ENCODE data around the gene SCIN.
"Not testable (repeated sequence)": the region's sequence is repeated elsewhere in the genome, so short reads cannot be mapped to it uniquely, and the experiment has no call there.

The SCIN gene

DNA sequence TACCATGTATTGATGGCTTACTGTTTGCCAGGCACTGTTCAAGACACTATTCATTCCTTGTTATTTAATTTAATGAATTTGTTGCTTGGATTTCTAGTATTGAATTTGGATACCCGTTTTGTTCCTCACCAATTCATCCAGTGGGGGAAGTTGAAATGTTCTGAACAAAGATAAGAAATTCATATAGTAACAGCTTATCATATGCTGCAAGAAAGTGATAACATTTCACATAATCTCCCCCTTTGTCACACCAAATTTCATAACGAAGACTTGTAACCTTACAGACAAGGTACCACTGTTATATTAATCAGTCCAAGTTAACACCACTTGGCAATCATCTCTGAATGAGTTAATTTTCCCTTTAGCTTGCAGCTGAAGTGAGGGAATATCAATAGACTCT, 42.1 kb downstream of the SCIN start:
- DNase-seq (ENCODE audit: low read depth), result no peak

DNA sequence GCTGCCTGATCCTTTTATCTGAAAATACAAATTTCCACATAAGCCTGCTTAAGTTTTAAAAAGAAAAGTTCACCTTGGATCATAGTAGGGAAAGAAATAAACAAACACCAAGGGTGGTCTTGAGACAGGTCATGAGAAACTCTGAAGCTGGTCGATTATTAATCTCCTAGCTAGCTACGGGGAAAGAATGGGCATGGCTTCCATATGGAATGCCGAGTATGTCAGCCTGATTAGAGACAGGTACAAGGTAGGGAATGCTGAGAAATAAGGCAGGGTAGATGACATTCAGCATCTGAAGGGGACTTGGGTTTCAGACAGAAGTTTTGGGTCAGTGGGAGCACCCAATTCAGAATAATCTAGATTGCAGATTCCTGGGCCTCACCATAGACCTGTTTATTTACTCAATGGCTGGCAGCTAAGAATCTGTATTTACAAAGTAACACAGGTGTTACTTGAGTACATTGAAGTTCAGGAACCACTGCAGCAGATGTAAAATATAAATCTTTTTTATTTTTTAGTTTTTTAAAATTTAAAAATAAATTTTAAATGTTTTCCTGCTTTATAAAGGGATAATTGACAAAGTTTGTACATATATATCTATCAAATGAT, 49.0 kb downstream of the SCIN start:
- no peak for DNase-seq (ENCODE audit: low read depth)

DNA sequence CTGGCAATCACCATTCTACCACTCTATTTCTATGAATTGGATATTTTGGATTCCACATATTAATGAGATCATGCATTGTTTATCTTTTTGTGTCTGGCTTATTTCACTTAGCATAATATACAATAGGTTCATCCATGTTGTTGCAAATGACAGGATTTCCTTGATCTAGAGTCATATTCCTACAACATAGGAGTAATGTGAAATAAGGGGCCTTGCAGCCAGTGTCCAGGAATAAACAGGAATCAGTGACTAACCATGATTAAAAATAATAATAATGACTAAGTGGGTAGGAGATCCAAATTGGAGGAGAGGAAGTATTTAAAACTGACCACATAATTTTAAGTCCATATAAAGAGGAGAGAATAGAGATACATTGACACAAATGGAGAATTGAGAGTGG, 49.9 kb downstream of the SCIN start:
- no peak for DNase-seq (ENCODE audit: low read depth)

DNA sequence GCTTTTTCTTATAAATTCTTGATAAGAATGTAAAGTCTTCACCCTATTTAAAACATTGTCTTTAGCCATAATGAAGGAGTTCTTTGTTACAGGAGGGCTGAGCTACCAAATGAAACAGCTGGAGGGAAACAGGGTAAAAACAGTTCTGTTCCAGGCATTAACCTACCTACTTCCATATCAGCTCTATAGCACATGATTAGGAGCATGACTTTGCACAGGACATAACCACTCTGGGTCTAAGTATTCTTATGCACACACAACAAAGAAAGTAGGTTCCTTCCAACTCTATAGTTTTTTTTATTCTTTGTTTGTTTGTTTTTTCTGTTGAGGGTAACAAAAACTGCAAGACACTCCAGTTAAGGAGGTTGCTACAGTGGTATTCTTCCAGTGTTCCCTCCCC, 52.7 kb downstream of the SCIN start:
- no peak for DNase-seq (ENCODE audit: low read depth)

DNA sequence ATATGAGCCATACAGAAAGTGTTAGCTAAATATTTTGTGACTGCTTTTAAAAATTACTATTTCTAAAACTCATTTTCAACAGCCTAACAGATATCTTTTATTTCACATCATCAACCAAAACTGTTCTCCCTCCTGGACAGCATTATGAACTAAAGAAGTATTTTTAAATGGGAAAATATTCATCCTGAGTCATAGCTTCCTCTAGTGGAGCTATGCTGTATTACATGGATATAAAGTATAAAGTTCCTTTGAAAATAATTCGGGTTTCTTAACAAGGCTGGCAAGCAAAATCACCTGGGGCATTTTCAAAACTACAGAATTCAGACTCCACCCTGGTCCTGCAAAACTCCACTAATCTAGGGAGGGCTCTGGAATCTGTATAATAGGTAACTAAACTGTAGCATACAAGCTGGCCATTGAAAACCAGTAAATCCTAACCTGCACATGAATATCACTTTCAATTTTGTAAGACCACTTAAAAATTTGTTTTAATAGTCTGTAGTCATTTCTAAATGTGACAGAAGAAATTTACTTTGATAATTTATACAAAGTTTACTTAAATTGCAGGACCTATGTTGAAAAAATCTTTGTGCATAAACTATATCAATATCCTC, 53.5 kb downstream of the SCIN start:
- peak; percentile 69 for DNase-seq (ENCODE audit: low read depth)

DNA sequence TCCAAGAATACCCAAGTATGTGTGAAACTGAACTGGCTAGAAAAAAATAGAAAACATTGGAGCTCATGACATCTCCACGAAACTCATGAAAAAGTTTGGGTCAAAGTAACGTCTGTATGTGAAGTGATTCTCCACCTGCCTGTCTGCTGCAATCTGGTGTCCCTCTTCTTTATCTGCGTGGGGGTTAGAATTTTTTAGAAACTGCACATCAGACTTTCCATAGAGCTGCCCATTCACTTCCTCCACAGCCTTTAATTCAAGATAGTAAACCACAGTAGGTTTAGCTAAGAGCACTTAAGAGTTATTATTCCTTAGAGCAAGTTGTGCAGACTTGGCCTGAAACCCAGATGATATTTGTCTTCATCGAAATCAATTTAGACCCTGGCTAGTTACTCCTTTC, 55.3 kb downstream of the SCIN start:
- no peak for DNase-seq (ENCODE audit: low read depth)

DNA sequence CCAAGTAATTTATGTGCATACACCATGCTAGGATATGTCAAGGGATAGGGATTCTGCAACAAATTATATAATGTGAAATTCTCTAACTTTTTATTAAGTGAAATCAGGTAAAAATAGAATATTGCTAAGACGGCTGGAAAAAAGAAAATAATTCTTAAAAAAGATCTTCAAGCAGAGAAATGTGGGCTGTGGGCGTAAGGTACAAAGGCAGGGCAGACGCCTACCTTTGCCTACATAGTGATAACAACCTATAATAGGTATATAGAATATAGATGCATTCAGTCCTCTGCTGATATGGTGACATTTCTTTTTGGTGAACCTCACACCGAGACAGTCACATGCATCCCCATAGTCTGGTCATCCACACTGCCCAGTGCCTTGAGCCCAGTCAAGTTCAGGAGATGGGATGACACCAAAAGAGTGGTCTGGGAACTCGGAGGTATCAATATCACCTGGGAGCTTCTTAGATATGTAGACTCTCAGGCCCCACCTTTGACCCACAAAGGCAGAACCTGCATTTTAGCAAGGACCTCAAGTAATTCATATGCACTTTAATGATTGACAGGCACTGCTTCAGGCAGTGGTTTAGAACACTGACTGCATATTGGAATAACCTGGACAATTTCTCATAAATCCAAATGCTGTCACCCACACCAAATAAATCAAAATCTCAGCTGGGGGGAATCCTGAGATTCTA, 59.4 kb downstream of the SCIN start:
- DNase-seq (ENCODE audit: low read depth), result no peak

DNA sequence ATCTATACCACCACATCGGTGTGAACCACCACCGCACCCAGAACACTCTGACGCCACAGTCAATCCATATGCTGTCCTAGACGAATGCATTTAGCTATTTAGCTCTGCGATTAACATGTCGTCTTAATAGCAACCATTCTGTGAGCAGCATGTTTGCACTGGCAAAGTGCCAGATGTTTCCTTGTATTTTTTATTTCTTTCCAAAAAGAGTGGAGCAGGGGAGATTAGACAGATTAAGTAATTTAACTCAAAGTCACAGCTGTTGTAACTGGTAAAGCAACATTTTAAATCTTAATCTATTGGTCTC, 59.9 kb downstream of the SCIN start:
- DNase-seq (ENCODE audit: low read depth), result no peak

DNA sequence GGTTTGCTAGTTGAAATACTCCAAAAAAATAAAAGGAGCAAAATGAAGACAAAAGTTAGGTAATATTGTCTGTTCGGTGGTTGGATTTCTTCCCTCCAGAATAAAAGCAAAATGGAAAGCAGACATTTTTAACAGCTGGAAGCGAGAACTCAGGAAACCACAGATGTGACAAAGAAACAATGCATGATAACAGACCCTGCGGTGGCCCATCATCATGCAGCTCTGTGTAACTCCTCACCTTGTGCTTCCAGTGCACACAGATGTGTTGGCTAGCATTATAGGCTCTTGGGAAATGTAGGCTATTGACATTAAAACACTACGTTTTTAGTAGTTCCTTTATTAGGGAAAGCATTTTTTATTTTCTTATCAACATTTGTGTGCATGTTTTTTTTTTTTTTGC, 63.1 kb downstream of the SCIN start:
- DNase-seq (ENCODE audit: low read depth), result no peak

DNA sequence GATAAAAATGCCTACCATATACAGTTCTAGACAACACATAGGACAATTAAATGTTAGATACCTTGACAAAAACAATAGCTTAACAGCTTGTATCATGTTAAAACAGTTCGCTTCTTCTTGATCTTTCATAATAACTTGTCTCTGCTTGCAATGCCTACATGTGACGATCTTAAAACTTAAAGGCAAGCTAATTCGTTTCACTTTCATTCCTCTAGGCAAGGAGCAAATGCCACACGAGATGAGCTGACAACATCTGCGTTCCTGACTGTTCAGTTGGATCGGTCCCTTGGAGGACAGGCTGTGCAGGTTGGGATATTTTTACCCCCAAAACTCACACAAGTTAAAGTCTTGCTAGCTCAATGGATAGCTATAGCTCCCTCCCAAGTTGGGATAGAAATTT, 65.3 kb downstream of the SCIN start:
- no peak for DNase-seq (ENCODE audit: low read depth)

DNA sequence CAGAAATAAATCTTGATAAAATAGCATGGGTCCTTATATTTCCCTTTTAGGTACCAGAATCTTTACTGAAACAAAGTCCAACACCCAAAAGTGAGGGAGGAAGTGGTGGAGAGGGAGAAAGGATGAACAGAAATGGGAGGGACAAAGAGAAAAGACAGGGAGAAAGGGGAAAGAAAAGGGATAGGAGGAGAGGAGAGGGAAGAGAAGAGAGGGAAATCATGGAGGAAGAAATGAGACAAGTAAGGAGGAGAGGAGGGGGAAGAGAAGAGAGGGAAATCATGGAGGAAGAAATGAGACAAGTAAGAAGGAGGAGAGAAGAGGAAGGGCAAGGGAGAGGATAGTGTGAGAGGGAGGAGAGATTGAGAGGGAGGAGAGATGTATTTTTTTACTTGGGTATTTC, 66.8 kb downstream of the SCIN start:
- no peak for DNase-seq (ENCODE audit: low read depth)

DNA sequence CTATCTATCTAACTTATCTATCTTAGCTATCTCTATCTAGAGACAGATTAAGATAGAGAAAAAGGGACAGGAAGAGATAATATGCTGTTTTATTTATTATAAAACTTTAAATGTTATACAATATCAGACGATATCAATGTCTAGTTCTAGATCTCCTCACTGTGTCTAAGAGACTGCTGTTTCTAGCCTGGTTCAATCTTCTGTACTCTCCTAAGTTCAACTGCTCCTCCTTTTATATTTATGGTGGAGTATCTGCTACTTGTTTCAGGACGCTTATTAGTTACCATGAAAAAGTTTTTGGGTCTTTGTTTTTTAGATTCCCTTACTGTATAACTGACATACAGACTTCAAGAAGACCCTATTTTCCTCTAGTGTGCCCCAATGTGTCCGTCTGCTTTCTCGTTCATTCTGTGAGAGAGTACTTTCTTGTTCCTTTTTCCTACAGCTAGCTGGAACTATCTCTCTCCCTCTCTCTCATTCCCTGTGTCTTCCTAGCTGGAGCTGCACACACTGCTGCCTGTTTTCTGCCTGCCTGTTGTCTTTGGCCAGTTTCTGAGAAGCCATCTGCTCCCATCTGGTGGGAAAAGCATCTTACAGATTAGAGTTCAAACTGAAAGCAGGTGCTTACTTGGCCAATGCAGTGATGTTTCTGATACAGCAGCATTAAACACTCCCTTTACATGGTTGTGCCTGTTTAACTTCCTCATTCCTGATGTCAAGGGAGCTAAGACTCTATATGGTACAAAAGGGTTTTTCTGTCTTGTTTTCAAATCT, 67.5 kb downstream of the SCIN start:
- no peak for DNase-seq (ENCODE audit: low read depth)

DNA sequence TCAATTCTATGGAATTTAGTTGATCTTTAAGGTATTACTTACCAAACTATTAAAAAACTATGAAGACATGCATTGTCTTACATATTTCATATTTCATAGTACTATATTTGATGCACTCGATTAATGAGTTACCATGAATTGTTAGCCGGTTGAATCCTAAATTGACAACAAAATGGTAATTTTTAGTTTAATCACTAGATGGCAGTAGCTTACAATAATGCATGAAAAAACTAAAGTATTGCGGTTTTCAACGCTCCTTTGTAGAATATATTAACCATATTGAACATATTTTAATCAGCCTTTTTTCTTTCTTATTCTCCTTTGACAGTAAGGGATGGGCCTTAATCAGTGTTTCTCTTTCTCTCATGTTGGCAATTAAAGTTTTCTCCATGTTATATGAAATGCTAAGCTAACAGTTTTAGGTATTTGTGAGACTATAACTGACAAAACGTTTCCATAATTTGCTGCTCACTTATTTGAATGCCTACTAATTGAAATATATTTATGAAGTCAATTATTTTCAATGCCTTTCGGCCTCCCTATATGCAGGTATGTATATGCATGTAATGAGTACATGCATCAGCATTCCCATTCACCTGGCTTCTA, 68.4 kb downstream of the SCIN start:
- DNase-seq (ENCODE audit: low read depth), result peak; percentile 80

DNA sequence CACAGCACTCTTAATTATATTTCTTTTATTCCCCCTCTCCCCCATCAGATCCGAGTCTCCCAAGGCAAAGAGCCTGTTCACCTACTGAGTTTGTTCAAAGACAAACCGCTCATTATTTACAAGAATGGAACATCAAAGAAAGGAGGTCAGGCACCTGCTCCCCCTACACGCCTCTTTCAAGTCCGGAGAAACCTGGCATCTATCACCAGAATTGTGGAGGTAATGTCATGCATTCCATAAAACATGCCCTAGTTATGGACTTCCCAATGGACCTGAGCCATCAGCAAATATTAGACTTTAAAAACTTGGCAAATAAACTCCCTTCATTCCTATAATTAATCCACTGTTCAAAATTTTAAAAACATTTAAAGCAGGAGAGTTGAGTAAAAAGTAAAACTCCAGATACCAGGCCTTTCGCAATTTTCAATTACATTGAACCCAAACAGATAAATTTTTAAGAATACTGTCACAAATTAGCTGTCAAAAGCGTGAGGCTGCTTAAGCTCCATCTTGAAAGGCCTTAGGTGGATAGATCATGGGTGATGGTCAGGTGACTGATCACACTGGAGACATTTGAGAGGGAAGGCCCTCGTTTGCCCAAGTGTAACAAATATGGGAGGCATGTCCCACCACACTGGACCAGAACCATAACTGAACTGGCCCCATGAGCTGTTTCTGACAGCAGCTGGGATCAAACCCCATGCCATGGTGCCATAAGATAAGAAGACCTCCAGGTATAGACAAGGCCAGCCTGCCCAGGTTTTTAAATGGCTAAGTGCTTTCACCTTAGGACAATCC, 70.0 kb downstream of the SCIN start:
- DNase-seq (ENCODE audit: low read depth), result no peak

DNA sequence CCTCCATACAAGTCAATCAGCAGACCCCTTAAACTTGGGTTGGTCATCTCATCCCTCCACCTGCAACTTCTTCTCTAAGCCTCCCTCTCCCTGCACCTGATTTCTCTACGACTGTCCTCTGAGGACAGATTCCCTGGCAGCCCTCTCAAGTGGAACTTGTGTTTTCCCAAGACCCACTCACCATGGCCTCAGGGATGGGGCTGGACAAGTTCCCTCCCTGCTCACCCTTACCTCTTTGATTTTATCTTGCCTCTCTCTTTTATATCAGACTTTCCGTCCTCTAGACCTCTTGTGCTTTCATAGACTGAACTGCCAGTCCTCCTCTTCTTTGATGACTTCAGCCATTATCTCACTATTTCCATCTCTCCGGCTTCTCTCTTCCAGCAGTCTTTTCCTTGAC, 70.7 kb downstream of the SCIN start:
- no peak for DNase-seq (ENCODE audit: low read depth)

DNA sequence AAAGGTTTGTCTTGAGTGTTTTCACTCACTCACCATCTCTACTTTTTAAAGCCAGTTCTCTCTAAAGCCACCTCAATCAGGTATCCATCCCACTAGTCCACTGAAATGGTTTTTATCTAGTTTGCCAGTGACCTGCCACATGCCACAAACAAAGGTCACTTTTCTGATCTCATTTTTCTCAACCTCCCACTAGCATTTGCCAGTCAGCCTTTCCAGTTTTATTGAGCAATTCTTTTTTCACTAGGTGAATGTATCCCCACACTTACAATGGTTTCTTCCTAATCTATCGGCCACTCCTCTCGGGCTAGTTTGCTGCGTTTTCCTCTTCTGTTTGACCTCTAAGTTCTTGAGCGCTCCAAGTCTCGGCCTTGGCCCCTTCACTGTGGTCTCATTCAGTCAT, 72.0 kb downstream of the SCIN start:
- DNase-seq (ENCODE audit: low read depth), result no peak

DNA sequence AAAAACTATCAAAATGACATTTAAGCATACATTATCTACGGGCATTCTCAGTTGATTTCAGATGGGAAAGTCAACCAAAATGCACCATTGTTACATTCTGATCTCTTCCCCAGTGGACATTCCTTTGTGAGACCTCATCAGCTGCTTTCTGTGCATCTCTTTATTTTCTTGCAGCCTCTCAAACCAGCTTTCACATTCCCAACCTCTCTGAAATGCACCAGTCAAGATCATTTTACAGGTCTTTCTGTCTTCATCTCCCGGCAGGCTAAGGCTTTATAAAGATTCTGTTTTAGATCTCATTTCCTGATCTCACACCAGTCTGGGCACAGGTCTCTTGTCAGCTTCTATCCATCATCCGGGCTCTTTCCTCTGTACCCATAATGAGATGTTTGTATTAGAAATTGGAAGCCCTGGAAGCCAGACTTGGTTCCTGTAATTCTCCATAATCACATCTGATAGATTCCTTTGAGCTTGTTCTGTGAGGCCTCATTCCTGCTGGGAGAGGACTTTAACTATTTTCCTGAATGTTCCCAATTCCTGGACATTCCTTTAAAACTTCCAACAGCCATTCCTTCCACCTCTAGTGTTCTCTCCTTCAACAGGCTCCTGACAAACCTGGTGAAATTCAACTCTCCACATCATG, 72.6 kb downstream of the SCIN start:
- DNase-seq (ENCODE audit: low read depth), result no peak

DNA sequence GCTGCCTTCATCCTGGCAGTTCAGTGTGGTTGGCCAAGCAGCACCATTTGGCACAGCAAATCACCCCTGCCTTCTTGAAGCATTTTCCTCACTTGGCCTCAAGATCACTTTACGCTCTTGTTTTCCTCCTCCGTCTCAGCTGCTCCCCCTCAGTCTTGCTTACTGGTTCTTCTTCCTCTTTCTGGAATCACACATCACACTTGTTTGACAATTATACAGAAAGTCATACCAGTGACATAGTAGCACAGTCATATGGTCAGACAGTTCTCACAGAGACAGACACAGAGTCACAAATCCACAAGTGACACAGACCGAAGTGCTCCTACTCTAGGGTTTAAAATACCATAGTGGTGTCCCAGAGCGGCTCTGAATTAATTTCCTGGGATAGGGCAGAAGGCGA, 73.1 kb downstream of the SCIN start:
- no peak for DNase-seq (ENCODE audit: low read depth)

DNA sequence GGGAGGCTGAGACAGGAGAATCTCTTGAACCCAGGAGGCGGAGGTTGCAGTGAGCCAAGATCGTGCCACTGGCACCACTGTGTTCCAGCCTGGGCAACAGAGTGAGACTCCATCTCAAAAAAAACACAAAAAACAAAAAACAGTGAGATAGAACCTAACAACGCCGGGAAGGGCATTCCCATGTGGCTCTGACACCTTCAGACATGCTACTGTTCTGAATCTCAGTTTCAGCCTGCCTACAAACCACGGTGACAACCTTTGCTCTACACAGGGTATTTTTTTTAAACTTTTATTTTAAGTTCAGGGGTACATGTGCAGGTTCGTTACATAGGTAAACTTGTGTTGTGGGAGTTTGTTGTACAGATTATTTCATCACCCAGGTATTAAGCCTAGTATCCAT, 74.7 kb downstream of the SCIN start:
- DNase-seq (ENCODE audit: low read depth), result not testable (repeated sequence)

DNA sequence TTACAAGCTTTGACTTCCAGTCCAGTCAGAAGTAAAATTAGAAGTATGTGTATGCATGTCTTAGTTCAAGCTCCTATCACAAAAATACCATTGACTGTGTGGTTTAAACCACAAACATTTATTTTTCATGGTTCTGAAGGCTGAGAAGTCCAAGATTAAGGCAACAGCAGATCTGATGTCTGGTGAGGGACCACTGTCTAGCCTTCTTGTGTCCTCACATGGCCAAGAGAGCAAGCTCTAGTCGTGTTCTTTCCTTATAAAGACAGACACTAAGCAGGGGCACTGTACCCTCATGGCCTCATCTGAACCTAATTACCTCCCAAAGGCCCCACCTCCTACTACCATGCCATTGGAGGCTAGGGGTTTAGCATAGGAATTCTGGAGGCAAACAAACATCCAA, 75.6 kb downstream of the SCIN start:
- DNase-seq (ENCODE audit: low read depth), result no peak

Data from HS-5 (cell line).